Spinal cord (tissue), 10 donors: Measurements from ENCODE around the gene UNC5C. TPM values are rescaled to one million over a fixed set of nuclear protein-coding genes. Genes with fewer than 3 reads are reported as not detected.
A peak's percentile ranks its signal among the peaks of the same experiment; 100 is the strongest.

Experiments
- DNase-seq, 6 donors: peaks; one replicate each; pipeline versions ENCODE4 v3.0.0 to v3.0.0-alpha.2; 2013 to 2015; ENCODE audit warnings: low spot score in 6 of 6, low read depth in 4 of 6
- H3K27ac ChIP-seq: one replicate; pipeline ENCODE4 v1.5.1; 2013; ENCODE audit warnings: low read depth, low read length, control low read depth
- H3K27me3 ChIP-seq: one replicate; pipeline ENCODE4 v1.6.1; 2013; ENCODE audit warnings: low read length; ENCODE audit not compliant: control insufficient read depth, insufficient read depth
- H3K36me3 ChIP-seq: one replicate; pipeline ENCODE4 v1.6.1; 2013; ENCODE audit warnings: low read length; ENCODE audit not compliant: control insufficient read depth, insufficient read depth
- H3K4me1 ChIP-seq: one replicate; pipeline ENCODE4 v1.6.1; 2013; ENCODE audit warnings: low read length; ENCODE audit not compliant: control insufficient read depth, insufficient read depth
- H3K4me3 ChIP-seq: one replicate; pipeline ENCODE4 v1.5.1; 2013; ENCODE audit warnings: low read depth, low read length, control low read depth
- H3K9me3 ChIP-seq: one replicate; pipeline ENCODE4 v1.6.1; 2013; ENCODE audit warnings: low read length; ENCODE audit not compliant: control insufficient read depth, insufficient read depth
- WGBS: methylation state at CpG from one replicate; pipeline ENCODE4 v1.1.5; 2013; ENCODE audit warnings: missing lambda C conversion rate; ENCODE audit not compliant: insufficient coverage; 5-methylcytosine and 5-hydroxymethylcytosine counted together
- polyA plus RNA-seq, 2 donors: library from polyadenylated mRNA; unstranded; fragments of 120-200 nt; gene quantifications; one replicate each; pipeline ENCODE4 v1.2.1, GENCODE V29; 2013; ENCODE audit not compliant: insufficient read length in 2 of 2
- total RNA-seq, 2 donors: library from RNA; depleted of rRNA in 1 of 2; stranded (reverse); fragments of 120-200 nt in 1 of 2; fragments of >200 nt in 1 of 2; gene quantifications; one replicate each; pipeline versions ENCODE4 v1.2.3 to v1.2.4, GENCODE V29; 2013 to 2014
- donor health status: healthy.

Gene UNC5C
- total and polyA plus RNA-seq, 4 donors = 11.3 to 33.2 (median 20.7) TPM

GRCh38 chr4:95318044-95318443, 230.7 kb downstream of the UNC5C start:
- Histone ChIP-seq H3K9me3 (no peaks in the 10 kb centered on the region), H3K36me3 (no peaks in the 10 kb centered on the region), H3K4me3 (no peak overlapping the region), H3K27me3 (no peaks in the 10 kb centered on the region), H3K27ac (no peak overlapping the region), H3K4me1 (no peaks in the 10 kb centered on the region)
- 100% methylated on average over 2 of the region's 3 CpGs for whole genome bisulfite sequencing
- no peak for DNase-seq

GRCh38 chr4:95317085-95317793, 231.5 kb downstream of the UNC5C start:
- Histone ChIP-seq H3K27me3 (no peaks in the 10 kb centered on the region), H3K4me1 (no peaks in the 10 kb centered on the region), H3K4me3 (no peak overlapping the region), H3K27ac (no peak overlapping the region), H3K9me3 (no peaks in the 10 kb centered on the region), H3K36me3 (no peaks in the 10 kb centered on the region)
- DNase-seq = peak in 5 of 6 donors; percentile 33 to 95 (median 43)
- WGBS = 17% methylated on average over 9 of the region's 10 CpGs

GRCh38 chr4:95314573-95314972, 234.2 kb downstream of the UNC5C start:
- no peak overlapping the region for H3K27ac ChIP-seq
- H3K4me3 ChIP-seq = no peak overlapping the region
- no peaks in the 10 kb centered on the region for H3K4me1 ChIP-seq
- H3K27me3 ChIP-seq = no peaks in the 10 kb centered on the region
- no peak for DNase-seq
- H3K9me3 ChIP-seq = no peaks in the 10 kb centered on the region
- H3K36me3 ChIP-seq = no peaks in the 10 kb centered on the region
- WGBS = no CpG with 5 or more reads among the region's 1 CpG

GRCh38 chr4:95304898-95305297, 243.9 kb downstream of the UNC5C start:
- Histone ChIP-seq H3K9me3 (no peaks in the 10 kb centered on the region), H3K27ac (peak overlapping the region; percentile 21), H3K4me3 (no peak overlapping the region), H3K36me3 (no peaks in the 10 kb centered on the region), H3K4me1 (no peaks in the 10 kb centered on the region), H3K27me3 (no peaks in the 10 kb centered on the region)
- peak in 2 of 6 donors; percentile 7 to 60 for DNase-seq
- WGBS = no CpG with 5 or more reads among the region's 1 CpG

GRCh38 chr4:95300304-95300703, 248.5 kb downstream of the UNC5C start:
- Histone ChIP-seq H3K4me1 (no peaks in the 10 kb centered on the region), H3K9me3 (no peaks in the 10 kb centered on the region), H3K27ac (no peak overlapping the region), H3K27me3 (no peaks in the 10 kb centered on the region), H3K36me3 (no peaks in the 10 kb centered on the region), H3K4me3 (no peak overlapping the region)
- WGBS = no CpG with 5 or more reads among the region's 1 CpG
- no peak for DNase-seq

GRCh38 chr4:95296052-95296451, 252.7 kb downstream of the UNC5C start:
- WGBS = no CpG with 5 or more reads among the region's 2 CpGs

GRCh38 chr4:95295157-95295556, 253.6 kb downstream of the UNC5C start:
- Histone ChIP-seq H3K9me3 (no peaks in the 10 kb centered on the region), H3K4me3 (no peak overlapping the region), H3K36me3 (no peaks in the 10 kb centered on the region), H3K27me3 (no peaks in the 10 kb centered on the region), H3K4me1 (no peaks in the 10 kb centered on the region), H3K27ac (no peak overlapping the region)
- WGBS = no CpG with 5 or more reads among the region's 1 CpG
- no peak for DNase-seq

More at GRCh38 chr4:95296052-95296451, 252.7 kb downstream of the UNC5C start:
- Histone ChIP-seq H3K4me3 (no peak overlapping the region), H3K27me3 (no peaks in the 10 kb centered on the region), H3K36me3 (no peaks in the 10 kb centered on the region), H3K9me3 (no peaks in the 10 kb centered on the region), H3K4me1 (no peaks in the 10 kb centered on the region), H3K27ac (no peak overlapping the region)
- DNase-seq = no peak

- no peaks in the 10 kb centered on the region for H3K4me1 ChIP-seq
- H3K27me3 ChIP-seq = no peaks in the 10 kb centered on the region
- H3K27ac ChIP-seq = no peak overlapping the region
- no peak for DNase-seq
- WGBS = 67% methylated on average over 4 of the region's 4 CpGs
- no peaks in the 10 kb centered on the region for H3K36me3 ChIP-seq
- H3K9me3 ChIP-seq = no peaks in the 10 kb centered on the region
- no peak overlapping the region for H3K4me3 ChIP-seq
These were observed 254.5 kb downstream of the UNC5C start for GRCh38 chr4:95294321-95294720.

- Histone ChIP-seq H3K4me1 (no peaks in the 10 kb centered on the region), H3K27me3 (no peaks in the 10 kb centered on the region), H3K9me3 (no peaks in the 10 kb centered on the region), H3K27ac (no peak overlapping the region), H3K36me3 (no peaks in the 10 kb centered on the region), H3K4me3 (no peak overlapping the region)
- 83% methylated on average over 1 of the region's 1 CpG for WGBS
- no peak for DNase-seq
These were observed 255.8 kb downstream of the UNC5C start for GRCh38 chr4:95293014-95293413.

GRCh38 chr4:95290702-95291101, 258.1 kb downstream of the UNC5C start:
- H3K36me3 ChIP-seq = no peaks in the 10 kb centered on the region
- DNase-seq = peak in 1 of 6 donors; percentile 27
- no peak overlapping the region for H3K4me3 ChIP-seq
- no peak overlapping the region for H3K27ac ChIP-seq
- no peaks in the 10 kb centered on the region for H3K27me3 ChIP-seq
- no peaks in the 10 kb centered on the region for H3K4me1 ChIP-seq
- no peaks in the 10 kb centered on the region for H3K9me3 ChIP-seq
- no CpG with 5 or more reads among the region's 6 CpGs for WGBS
